ENCODE measurements around the gene SEZ6. TPM values are rescaled to one million over a fixed set of nuclear protein-coding genes. Genes with fewer than 3 reads are reported as not detected.

Gene SEZ6
- total RNA-seq, 1 donor from 2014 or later: 1.5 TPM

DNA sequence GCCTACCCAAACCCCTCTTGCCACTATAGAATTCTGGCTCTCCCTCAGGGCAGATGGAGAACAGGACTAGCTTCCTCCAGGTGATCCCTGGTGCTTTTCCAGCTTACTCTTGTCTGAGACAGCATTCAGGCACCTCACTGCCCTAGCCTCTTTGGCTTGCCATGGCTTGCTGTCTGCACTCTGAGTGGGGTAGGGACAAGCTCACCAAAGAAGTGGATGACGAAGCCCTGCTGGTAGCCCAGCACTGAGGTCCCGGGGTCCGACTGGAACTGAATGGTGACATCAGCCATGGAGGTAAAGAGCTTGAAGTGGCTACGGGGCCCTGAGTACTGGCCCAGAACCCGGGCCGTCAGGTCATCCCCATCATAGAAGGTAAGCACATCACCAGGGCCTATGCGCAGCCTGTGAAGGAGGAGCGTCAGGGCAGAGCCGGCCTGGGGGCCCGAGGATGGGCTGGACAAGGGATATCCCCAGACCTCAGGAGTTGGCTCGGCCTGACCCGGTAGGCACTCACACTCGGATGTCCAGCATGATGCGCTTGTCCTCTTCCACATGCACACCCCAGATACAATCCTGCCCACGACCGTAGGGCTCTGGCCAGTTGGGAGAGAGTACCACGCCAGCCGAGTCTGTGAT lies 46.9 kb downstream of the SEZ6 start:
- no peak overlapping the region for H3K27ac Mint-ChIP-seq
- TF ChIP-seq EZH2phosphoT487 (IDR thresholded peaks at IDR 0.05) (no peak), EZH2 (IDR thresholded peaks at IDR 0.05) (no peak), CTCF (IDR thresholded peaks at IDR 0.05) (no peak)
- no peak for DNase-seq (ENCODE audit: low spot score)

DNA sequence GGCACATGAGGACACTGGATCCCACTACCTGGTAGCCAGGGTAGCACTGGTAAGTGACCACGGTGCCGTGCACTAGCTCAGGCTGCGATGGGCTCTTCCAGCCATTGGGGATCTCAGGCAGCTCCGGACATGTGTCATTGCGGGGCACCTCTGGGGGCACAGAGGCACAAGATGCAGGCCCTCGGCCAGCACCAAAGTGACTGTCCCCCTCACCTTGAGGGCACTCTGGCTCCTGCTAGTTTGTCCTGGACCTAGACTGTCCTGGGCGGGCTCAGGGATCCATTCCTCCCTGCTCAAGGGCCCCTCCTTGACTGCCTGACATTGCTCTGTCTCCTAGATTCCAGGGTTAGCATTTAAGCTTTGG lies 47.9 kb downstream of the SEZ6 start:
- Mint-ChIP-seq H3K4me1 (no peaks in the 10 kb centered on the region), H3K27ac (no peak overlapping the region), H3K4me3 (no peak overlapping the region), H3K27me3 (ENCODE audit: insufficient read depth, low read depth) (peaks cover 9% of the 10 kb centered on the region), H3K9me3 (no peaks in the 10 kb centered on the region), H3K36me3 (no peaks in the 10 kb centered on the region)
- Histone ChIP-seq H3K4me2 (no peak overlapping the region), H3K27ac (no peak overlapping the region), H3F3A (ENCODE audit: low read depth) (peaks cover 6% of the 10 kb centered on the region), H3K4me3 (no peak overlapping the region), H3K36me3 (no peaks in the 10 kb centered on the region), H3K9me3 (ENCODE audit: low read depth) (no peaks in the 10 kb centered on the region), H3K9ac (no peak overlapping the region), H3K79me2 (ENCODE audit: low read depth) (no peaks in the 10 kb centered on the region), H2AFZ (replicated peaks) (no peak overlapping the region), H3K27me3 (no peaks in the 10 kb centered on the region), H3K4me1 (no peaks in the 10 kb centered on the region), H4K20me1 (ENCODE audit: low read depth) (peaks cover 9% of the 10 kb centered on the region)
- no peak for DNase-seq (ENCODE audit: low spot score)
- TF ChIP-seq CTCF (IDR thresholded peaks at IDR 0.05) (no peak), EZH2phosphoT487 (IDR thresholded peaks at IDR 0.05) (no peak), EZH2 (IDR thresholded peaks at IDR 0.05) (no peak)

More for the DNA sequence above, 46.9 kb downstream of the SEZ6 start:
- Histone ChIP-seq H3F3A (ENCODE audit: low read depth) (no peaks in the 10 kb centered on the region), H3K79me2 (ENCODE audit: low read depth) (no peaks in the 10 kb centered on the region), H2AFZ (replicated peaks) (no peak overlapping the region), H3K9ac (no peak overlapping the region), H3K4me1 (no peaks in the 10 kb centered on the region), H3K4me3 (no peak overlapping the region), H4K20me1 (ENCODE audit: low read depth) (no peaks in the 10 kb centered on the region), H3K4me2 (no peak overlapping the region), H3K27ac (no peak overlapping the region), H3K36me3 (no peaks in the 10 kb centered on the region), H3K27me3 (no peaks in the 10 kb centered on the region), H3K9me3 (ENCODE audit: low read depth) (no peaks in the 10 kb centered on the region)
- Mint-ChIP-seq H3K27me3 (ENCODE audit: insufficient read depth, low read depth) (peaks cover 7% of the 10 kb centered on the region), H3K36me3 (no peaks in the 10 kb centered on the region), H3K4me3 (no peak overlapping the region), H3K9me3 (no peaks in the 10 kb centered on the region), H3K4me1 (no peaks in the 10 kb centered on the region)

DNA sequence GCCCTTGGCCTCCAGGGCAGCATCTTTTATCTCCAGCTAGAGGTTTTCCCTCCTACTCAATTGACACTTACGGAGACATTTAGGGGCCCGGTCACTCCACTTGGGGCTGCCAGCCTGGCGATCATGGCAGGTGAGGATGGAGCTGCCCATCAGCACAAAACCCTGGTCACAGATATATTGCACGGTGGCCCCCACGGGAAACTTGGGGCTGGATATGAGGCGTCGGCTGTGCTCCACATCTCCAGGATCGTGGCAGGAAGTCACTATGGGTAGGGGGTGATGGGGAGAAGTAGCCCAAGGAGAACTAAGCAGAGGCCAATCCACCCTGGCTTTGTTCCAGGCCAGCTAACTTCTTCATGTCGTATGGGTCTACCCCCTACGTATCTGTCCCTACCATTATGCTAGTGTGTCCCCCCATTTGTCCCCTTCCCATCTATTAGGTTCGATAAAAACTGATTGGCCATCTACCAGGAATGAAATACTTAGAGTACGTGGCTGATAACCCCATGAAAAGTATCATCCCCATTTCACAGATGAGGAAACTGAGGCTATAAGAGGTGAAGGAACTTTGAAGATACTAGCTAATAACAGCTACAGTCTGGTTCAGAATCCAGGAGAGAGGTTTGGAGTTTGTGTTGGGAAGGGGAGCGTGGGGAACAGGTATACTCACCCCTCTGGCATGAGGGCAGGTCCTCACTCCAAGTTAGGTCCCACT lies 48.4 kb downstream of the SEZ6 start:
- no peaks in the 10 kb centered on the region for H3K4me1 Mint-ChIP-seq
- H3K4me1 ChIP-seq: no peaks in the 10 kb centered on the region
- no peak overlapping the region for H3K4me2 ChIP-seq
- H3K79me2 ChIP-seq (ENCODE audit: low read depth): no peaks in the 10 kb centered on the region
- H3K9me3 ChIP-seq (ENCODE audit: low read depth): no peaks in the 10 kb centered on the region
- H3K36me3 ChIP-seq: no peaks in the 10 kb centered on the region
- no peak overlapping the region for H3K27ac Mint-ChIP-seq
- H3K4me3 Mint-ChIP-seq: no peak overlapping the region
- no peak for DNase-seq (ENCODE audit: low spot score)
- H3K9ac ChIP-seq: no peak overlapping the region
- no peak overlapping the region for H2AFZ ChIP-seq (replicated peaks)
- no peak for TF ChIP-seq EZH2phosphoT487 (IDR thresholded peaks at IDR 0.05)
- no peak for TF ChIP-seq CTCF (IDR thresholded peaks at IDR 0.05)
- TF ChIP-seq EZH2 (IDR thresholded peaks at IDR 0.05): no peak
- H4K20me1 ChIP-seq (ENCODE audit: low read depth): peaks cover 13% of the 10 kb centered on the region
- no peak overlapping the region for H3K4me3 ChIP-seq
- H3K36me3 Mint-ChIP-seq: no peaks in the 10 kb centered on the region
- H3K9me3 Mint-ChIP-seq: no peaks in the 10 kb centered on the region
- H3K27ac ChIP-seq: no peak overlapping the region
- H3K27me3 ChIP-seq: no peaks in the 10 kb centered on the region
- H3K27me3 Mint-ChIP-seq (ENCODE audit: insufficient read depth, low read depth): peaks cover 9% of the 10 kb centered on the region
- peaks cover 11% of the 10 kb centered on the region for H3F3A ChIP-seq (ENCODE audit: low read depth)

All from neural progenitor cell (in vitro differentiated cells).